ENCODE measurements around the gene IRF9.
A peak's percentile ranks its signal among the peaks of the same experiment; 100 is the strongest.

- TF ChIP-seq GATA2 (IDR thresholded peaks at IDR 0.05; ENCODE audit: low read depth, low read length): peak; percentile 42
- TF ChIP-seq GATA3 (IDR thresholded peaks at IDR 0.05; ENCODE audit: low read depth, low read length): no peak
Observed at GRCh38 chr14:24160850-24161804, at the start of gene IRF9.
